HEK293 (cell line): ENCODE data around the gene EIF4E2.
A peak's percentile ranks its signal among the peaks of the same experiment; 100 is the strongest.

Experiments
- CTCF ChIA-PET: fragments of 350-600 bp; formaldehyde crosslinking; extraction: SDS; loops from one replicate; lab custom pipeline; 2021; ENCODE audit warnings: antibody characterized with exemption; lab: Yijun Ruan, JAX
- POLR2A ChIA-PET: fragments of 300-600 bp; formaldehyde crosslinking; extraction: SDS; loops from one replicate; lab custom pipeline; 2020; ENCODE audit warnings: antibody characterized with exemption, inconsistent platforms; lab: Yijun Ruan, JAX
- H3K27ac ChIP-seq: fragments of 200-500 bp; sonication (Bioruptor generic); 2 replicates; pipeline ENCODE4 v1.5.1; 2014; ENCODE audit warnings: low read depth, low read length, control low read depth, inconsistent platforms; ENCODE audit errors: extremely low read depth
- H3K36me3 ChIP-seq, 2 experiments: fragments of 200-500 bp in 1 of 2; sonication (Bioruptor generic) in 1 of 2; 1 replicate in 1 of 2; 2 replicates in 1 of 2; pipeline ENCODE4 v1.5.1; 2014 to 2017; ENCODE audit warnings: inconsistent platforms in 2 of 2, low read length in 2 of 2; ENCODE audit not compliant: control insufficient read depth in 2 of 2, insufficient read depth in 1 of 2
- H3K4me1 ChIP-seq: fragments of 200-500 bp; sonication (Bioruptor generic); 2 replicates; pipeline ENCODE4 v1.5.1; 2014; ENCODE audit warnings: mild to moderate bottlenecking, low read length, inconsistent platforms; ENCODE audit not compliant: control insufficient read depth, insufficient read depth
- H3K4me3 ChIP-seq: 2 replicates; pipeline ENCODE4 v1.5.1; 2011; ENCODE audit warnings: low read depth, mild to moderate bottlenecking, control low read depth, low read length, moderate library complexity
- H3K9me3 ChIP-seq: fragments of 200-500 bp; sonication (Bioruptor generic); 2 replicates; pipeline ENCODE4 v1.5.1; 2014; ENCODE audit warnings: low read depth, low read length, inconsistent platforms; ENCODE audit not compliant: control insufficient read depth, insufficient read depth
- ATF2 ChIP-seq: fragments of 450-650 bp; formaldehyde crosslinking; IDR thresholded peaks from 2 replicates; pipeline ENCODE4 v1.5.1; 2016; ENCODE audit warnings: missing biosample characterization, missing genetic modification characterization, low read depth
- GLI2 ChIP-seq: fragments of 450-650 bp; formaldehyde crosslinking; IDR thresholded peaks from 2 replicates; pipeline ENCODE4; 2017; ENCODE audit warnings: missing biosample characterization, missing genetic modification characterization, low read depth, borderline replicate concordance
- GLIS2 ChIP-seq: fragments of 450-650 bp; formaldehyde crosslinking; IDR thresholded peaks from 2 replicates; pipeline ENCODE4 v1.5.1; 2016; ENCODE audit warnings: missing biosample characterization, missing genetic modification characterization
- SCRT1 ChIP-seq: fragments of 450-650 bp; formaldehyde crosslinking; IDR thresholded peaks from 2 replicates; pipeline ENCODE4 v1.5.1; 2016; ENCODE audit warnings: missing biosample characterization, missing genetic modification characterization, borderline replicate concordance
- YY2 ChIP-seq: fragments of 450-650 bp; formaldehyde crosslinking; IDR thresholded peaks from 2 replicates; pipeline ENCODE4 v1.5.1; 2016; ENCODE audit warnings: missing biosample characterization, missing genetic modification characterization
- ZNF121 ChIP-seq: fragments of 450-650 bp; formaldehyde crosslinking; IDR thresholded peaks from 2 replicates; pipeline ENCODE4 v1.5.1; 2016; ENCODE audit warnings: missing biosample characterization, missing genetic modification characterization
- ZNF132 ChIP-seq: fragments of 450-650 bp; formaldehyde crosslinking; IDR thresholded peaks from 2 replicates; pipeline ENCODE4 v1.5.1; 2017; ENCODE audit warnings: missing biosample characterization, missing genetic modification characterization, borderline replicate concordance
- ZNF239 ChIP-seq: fragments of 450-650 bp; formaldehyde crosslinking; IDR thresholded peaks from 2 replicates; pipeline ENCODE4 v1.5.1; 2016; ENCODE audit warnings: missing biosample characterization, missing genetic modification characterization
- ZNF473 ChIP-seq: fragments of 450-650 bp; formaldehyde crosslinking; IDR thresholded peaks from 2 replicates; pipeline ENCODE4 v1.5.1; 2017; ENCODE audit warnings: missing biosample characterization, missing genetic modification characterization
- ZNF549 ChIP-seq: fragments of 450-650 bp; IDR thresholded peaks from 2 replicates; pipeline ENCODE4 v1.5.1; 2018; ENCODE audit warnings: missing biosample characterization, missing genetic modification characterization, mild to moderate bottlenecking, inconsistent platforms, moderate library complexity
- ZNF558 ChIP-seq: fragments of 450-650 bp; formaldehyde crosslinking; IDR thresholded peaks from 2 replicates; pipeline ENCODE4 v1.5.1; 2016; ENCODE audit warnings: missing biosample characterization, missing genetic modification characterization
- ZNF792 ChIP-seq: fragments of 450-650 bp; formaldehyde crosslinking; IDR thresholded peaks from 2 replicates; pipeline ENCODE4 v1.5.1; 2016; ENCODE audit warnings: missing biosample characterization, missing genetic modification characterization
- TF ChIP-seq, protein P1 (sequence below): fragments of 450-650 bp; formaldehyde crosslinking; IDR thresholded peaks from 2 replicates; pipeline ENCODE4 v1.5.0; 2017; ENCODE audit warnings: missing biosample characterization, missing genetic modification characterization, borderline replicate concordance
- TF ChIP-seq, protein P2 (sequence below): fragments of 450-650 bp; formaldehyde crosslinking; IDR thresholded peaks from 2 replicates; pipeline ENCODE4 v1.5.1; 2016; ENCODE audit warnings: missing biosample characterization, missing genetic modification characterization
- TF ChIP-seq, protein P3 (sequence below): fragments of 450-650 bp; formaldehyde crosslinking; IDR thresholded peaks from 2 replicates; pipeline ENCODE4 v1.5.1; 2016; ENCODE audit warnings: missing biosample characterization, missing genetic modification characterization
- TF ChIP-seq, protein P4 (sequence below): fragments of 450-650 bp; formaldehyde crosslinking; IDR thresholded peaks from 2 replicates; pipeline ENCODE4 v1.5.1; 2016; ENCODE audit warnings: missing biosample characterization, missing genetic modification characterization

EIF4E2 gene

DNA sequence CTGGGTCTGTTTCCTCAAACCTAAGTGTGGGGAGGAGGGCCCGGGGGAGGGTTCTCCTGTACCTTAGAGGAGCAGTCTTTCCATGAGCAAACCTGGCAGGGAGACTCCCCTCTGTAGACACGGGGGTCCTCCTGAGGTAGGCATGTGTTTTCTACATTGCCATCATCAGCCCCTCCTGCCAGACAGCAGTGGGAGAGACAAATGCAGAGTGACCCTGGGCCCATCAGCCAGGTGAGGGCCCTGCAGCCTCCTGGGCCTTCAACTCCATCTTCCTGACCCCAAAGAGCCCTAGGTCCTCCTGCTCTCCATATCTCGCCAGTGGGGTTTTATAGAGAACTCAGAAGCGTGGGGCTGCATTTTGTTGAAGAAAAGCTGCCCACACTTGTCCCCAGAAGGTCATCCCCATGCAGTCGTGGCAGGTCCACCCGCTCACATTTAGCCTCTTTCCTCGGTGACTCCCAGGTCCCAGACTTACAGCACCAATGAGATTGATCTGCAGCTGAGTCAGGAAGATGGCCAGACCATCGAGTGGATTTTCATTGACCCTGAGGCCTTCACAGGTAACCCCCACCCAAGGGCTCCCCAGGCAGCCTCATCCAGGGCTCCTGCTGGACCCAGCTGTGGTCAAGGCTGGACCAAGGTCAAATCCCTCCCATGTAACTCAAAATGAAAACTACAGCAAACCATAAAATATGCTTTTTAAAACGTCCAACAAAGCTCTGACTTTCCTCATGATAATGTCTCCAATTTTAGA, 8.4 kb upstream of the EIF4E2 start:
- Histone ChIP-seq H3K9me3 (no peaks in the 10 kb centered on the region), H3K4me1 (no peaks in the 10 kb centered on the region), H3K36me3 (peaks cover 8 to 21% of the 10 kb centered on the region in 2 experiments; a peak in 2 of 3 replicates), H3K27ac (no peak overlapping the region), H3K4me3 (no peak overlapping the region)
- CTCF ChIA-PET, result no interaction called here
- TF ChIP-seq ZNF792 (no peak), ZNF121 (tag by site-specific recombination) (no peak), ZNF132 (tag by site-specific recombination) (no peak), YY2 (tag by site-specific recombination) (no peak), GLI2 (tag by site-specific recombination) (no peak), GLIS2 (no peak), ZNF558 (no peak), ATF2 (tag by site-specific recombination) (no peak), ZNF549 (tag by site-specific recombination) (no peak)
- TF ChIP-seq, protein P1, sequence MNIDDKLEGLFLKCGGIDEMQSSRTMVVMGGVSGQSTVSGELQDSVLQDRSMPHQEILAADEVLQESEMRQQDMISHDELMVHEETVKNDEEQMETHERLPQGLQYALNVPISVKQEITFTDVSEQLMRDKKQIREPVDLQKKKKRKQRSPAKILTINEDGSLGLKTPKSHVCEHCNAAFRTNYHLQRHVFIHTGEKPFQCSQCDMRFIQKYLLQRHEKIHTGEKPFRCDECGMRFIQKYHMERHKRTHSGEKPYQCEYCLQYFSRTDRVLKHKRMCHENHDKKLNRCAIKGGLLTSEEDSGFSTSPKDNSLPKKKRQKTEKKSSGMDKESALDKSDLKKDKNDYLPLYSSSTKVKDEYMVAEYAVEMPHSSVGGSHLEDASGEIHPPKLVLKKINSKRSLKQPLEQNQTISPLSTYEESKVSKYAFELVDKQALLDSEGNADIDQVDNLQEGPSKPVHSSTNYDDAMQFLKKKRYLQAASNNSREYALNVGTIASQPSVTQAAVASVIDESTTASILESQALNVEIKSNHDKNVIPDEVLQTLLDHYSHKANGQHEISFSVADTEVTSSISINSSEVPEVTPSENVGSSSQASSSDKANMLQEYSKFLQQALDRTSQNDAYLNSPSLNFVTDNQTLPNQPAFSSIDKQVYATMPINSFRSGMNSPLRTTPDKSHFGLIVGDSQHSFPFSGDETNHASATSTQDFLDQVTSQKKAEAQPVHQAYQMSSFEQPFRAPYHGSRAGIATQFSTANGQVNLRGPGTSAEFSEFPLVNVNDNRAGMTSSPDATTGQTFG, result no peak
- POLR2A ChIA-PET, result no interaction called here

- no peaks in the 10 kb centered on the region for H3K9me3 ChIP-seq
- TF ChIP-seq, protein P2, sequence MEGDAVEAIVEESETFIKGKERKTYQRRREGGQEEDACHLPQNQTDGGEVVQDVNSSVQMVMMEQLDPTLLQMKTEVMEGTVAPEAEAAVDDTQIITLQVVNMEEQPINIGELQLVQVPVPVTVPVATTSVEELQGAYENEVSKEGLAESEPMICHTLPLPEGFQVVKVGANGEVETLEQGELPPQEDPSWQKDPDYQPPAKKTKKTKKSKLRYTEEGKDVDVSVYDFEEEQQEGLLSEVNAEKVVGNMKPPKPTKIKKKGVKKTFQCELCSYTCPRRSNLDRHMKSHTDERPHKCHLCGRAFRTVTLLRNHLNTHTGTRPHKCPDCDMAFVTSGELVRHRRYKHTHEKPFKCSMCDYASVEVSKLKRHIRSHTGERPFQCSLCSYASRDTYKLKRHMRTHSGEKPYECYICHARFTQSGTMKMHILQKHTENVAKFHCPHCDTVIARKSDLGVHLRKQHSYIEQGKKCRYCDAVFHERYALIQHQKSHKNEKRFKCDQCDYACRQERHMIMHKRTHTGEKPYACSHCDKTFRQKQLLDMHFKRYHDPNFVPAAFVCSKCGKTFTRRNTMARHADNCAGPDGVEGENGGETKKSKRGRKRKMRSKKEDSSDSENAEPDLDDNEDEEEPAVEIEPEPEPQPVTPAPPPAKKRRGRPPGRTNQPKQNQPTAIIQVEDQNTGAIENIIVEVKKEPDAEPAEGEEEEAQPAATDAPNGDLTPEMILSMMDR (tag by site-specific recombination), result 0 out of 2 replicates have a peak, but pooled peaks have one; percentile 18
- no peak for TF ChIP-seq ZNF239 (tag by site-specific recombination)
- H3K36me3 ChIP-seq, result peaks cover 12 to 29% of the 10 kb centered on the region in 2 experiments; a peak in 2 of 3 replicates
- CTCF ChIA-PET, result interaction anchor here (0.5 kb wide), 1 partner anchor 401 kb away, joined by 3 read pairs; no protein-coding TSS in a partner anchor
- no peak overlapping the region for H3K4me3 ChIP-seq
- no peak overlapping the region for H3K27ac ChIP-seq
- H3K4me1 ChIP-seq, result no peaks in the 10 kb centered on the region
- POLR2A ChIA-PET, result no interaction called here
Observed at GRCh38 chr2:232542715-232543467, 7.6 kb upstream of the EIF4E2 start.

DNA sequence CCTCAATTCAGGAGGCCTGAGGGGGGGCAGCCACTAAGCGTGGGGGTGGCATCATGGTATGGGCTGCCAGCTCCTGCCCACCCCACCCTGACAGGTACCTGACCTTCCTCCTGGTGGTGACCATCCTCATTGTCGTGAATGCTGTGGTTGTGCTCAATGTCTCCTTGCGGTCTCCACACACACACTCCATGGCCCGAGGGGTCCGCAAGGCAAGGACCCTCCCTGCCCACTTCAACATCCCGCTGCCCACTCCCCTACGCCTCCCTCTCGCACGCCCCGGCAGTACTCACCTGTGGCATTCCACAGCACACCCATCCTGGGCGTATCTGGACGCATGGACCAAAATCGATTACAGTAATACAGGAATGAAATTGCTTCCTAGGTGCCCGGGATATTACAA, 7.0 kb upstream of the EIF4E2 start:
- CTCF ChIA-PET, result interaction anchor here (1.7 kb wide), 1 partner anchor 21 kb away, joined by 4 read pairs; no protein-coding TSS in a partner anchor
- Histone ChIP-seq H3K4me1 (no peaks in the 10 kb centered on the region), H3K4me3 (no peak overlapping the region)
- TF ChIP-seq SCRT1 (tag by site-specific recombination), result peak; percentile 18; the same call in 1 of the 2 replicates
- TF ChIP-seq ZNF473 (tag by site-specific recombination), result no peak
- TF ChIP-seq, protein P3, sequence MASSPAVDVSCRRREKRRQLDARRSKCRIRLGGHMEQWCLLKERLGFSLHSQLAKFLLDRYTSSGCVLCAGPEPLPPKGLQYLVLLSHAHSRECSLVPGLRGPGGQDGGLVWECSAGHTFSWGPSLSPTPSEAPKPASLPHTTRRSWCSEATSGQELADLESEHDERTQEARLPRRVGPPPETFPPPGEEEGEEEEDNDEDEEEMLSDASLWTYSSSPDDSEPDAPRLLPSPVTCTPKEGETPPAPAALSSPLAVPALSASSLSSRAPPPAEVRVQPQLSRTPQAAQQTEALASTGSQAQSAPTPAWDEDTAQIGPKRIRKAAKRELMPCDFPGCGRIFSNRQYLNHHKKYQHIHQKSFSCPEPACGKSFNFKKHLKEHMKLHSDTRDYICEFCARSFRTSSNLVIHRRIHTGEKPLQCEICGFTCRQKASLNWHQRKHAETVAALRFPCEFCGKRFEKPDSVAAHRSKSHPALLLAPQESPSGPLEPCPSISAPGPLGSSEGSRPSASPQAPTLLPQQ (tag by site-specific recombination), result no peak
- TF ChIP-seq, protein P4, sequence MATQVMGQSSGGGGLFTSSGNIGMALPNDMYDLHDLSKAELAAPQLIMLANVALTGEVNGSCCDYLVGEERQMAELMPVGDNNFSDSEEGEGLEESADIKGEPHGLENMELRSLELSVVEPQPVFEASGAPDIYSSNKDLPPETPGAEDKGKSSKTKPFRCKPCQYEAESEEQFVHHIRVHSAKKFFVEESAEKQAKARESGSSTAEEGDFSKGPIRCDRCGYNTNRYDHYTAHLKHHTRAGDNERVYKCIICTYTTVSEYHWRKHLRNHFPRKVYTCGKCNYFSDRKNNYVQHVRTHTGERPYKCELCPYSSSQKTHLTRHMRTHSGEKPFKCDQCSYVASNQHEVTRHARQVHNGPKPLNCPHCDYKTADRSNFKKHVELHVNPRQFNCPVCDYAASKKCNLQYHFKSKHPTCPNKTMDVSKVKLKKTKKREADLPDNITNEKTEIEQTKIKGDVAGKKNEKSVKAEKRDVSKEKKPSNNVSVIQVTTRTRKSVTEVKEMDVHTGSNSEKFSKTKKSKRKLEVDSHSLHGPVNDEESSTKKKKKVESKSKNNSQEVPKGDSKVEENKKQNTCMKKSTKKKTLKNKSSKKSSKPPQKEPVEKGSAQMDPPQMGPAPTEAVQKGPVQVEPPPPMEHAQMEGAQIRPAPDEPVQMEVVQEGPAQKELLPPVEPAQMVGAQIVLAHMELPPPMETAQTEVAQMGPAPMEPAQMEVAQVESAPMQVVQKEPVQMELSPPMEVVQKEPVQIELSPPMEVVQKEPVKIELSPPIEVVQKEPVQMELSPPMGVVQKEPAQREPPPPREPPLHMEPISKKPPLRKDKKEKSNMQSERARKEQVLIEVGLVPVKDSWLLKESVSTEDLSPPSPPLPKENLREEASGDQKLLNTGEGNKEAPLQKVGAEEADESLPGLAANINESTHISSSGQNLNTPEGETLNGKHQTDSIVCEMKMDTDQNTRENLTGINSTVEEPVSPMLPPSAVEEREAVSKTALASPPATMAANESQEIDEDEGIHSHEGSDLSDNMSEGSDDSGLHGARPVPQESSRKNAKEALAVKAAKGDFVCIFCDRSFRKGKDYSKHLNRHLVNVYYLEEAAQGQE (tag by site-specific recombination), result no peak
- TF ChIP-seq, all 188 proteins: peak for 1
- POLR2A ChIA-PET, result no interaction called here
- H3K36me3 ChIP-seq, result peaks cover 12 to 29% of the 10 kb centered on the region in 2 experiments; a peak in 2 of 3 replicates
- H3K9me3 ChIP-seq, result no peaks in the 10 kb centered on the region
- H3K27ac ChIP-seq, result no peak overlapping the region
